ENCODE data around the gene USP15. TPM values are rescaled to one million over a fixed set of nuclear protein-coding genes. Genes with fewer than 3 reads are reported as not detected.

The USP15 gene
- total RNA-seq, 1 donor from 2014 or later: 150 TPM

DNA sequence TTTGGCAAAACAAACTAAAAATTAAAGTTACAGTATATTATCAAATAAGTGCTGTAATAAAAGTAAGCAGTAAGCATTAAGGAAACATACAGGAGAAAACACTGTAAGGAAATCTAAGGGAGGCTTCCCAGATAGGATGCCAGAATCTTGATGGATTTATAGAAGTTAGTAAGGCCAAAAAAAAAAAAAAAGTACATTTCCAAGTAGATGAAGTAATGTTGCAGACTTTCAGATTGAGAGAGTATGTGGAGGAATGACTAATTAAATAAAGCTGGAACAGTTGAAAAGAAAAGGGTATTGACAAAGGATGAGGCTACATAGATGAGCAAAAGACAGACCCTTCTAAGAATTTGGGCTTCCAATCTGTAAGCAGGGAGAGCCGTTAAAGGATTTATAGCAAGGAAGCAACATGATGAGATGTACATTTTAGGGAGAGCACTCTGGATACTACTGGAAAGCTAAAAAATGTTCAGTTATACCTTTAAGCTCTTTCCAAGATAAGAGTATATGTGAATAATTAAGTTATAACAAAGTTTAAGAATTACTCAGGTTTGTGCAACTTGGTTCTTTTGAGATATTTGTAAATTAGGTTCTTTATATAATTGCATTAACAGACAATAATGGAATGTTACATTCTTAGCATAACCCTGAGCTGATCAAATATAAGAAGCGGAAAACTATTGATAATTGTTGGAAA, 119.0 kb downstream of the USP15 start:
- no peaks in the 10 kb centered on the region for H3K9me3 Mint-ChIP-seq
- H3K27ac Mint-ChIP-seq: no peak overlapping the region
- no peaks in the 10 kb centered on the region for H3K27me3 Mint-ChIP-seq
- ChIA-PET POLR2A (interaction anchor here (0.6 kb wide), 1 partner anchor 8 kb away, joined by 3 read pairs; no protein-coding TSS in a partner anchor), CTCF (no interaction called here)
- TF ChIP-seq, protein P1, sequence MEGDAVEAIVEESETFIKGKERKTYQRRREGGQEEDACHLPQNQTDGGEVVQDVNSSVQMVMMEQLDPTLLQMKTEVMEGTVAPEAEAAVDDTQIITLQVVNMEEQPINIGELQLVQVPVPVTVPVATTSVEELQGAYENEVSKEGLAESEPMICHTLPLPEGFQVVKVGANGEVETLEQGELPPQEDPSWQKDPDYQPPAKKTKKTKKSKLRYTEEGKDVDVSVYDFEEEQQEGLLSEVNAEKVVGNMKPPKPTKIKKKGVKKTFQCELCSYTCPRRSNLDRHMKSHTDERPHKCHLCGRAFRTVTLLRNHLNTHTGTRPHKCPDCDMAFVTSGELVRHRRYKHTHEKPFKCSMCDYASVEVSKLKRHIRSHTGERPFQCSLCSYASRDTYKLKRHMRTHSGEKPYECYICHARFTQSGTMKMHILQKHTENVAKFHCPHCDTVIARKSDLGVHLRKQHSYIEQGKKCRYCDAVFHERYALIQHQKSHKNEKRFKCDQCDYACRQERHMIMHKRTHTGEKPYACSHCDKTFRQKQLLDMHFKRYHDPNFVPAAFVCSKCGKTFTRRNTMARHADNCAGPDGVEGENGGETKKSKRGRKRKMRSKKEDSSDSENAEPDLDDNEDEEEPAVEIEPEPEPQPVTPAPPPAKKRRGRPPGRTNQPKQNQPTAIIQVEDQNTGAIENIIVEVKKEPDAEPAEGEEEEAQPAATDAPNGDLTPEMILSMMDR (IDR thresholded peaks at IDR 0.05): no peak
- H3K4me1 Mint-ChIP-seq: peaks cover 3% of the 10 kb centered on the region
- H3K4me3 Mint-ChIP-seq: no peak overlapping the region
- ATAC-seq (ENCODE audit: low read depth) (no peak), DNase-seq (no peak)
- H3K36me3 Mint-ChIP-seq (ENCODE audit: low read depth): peaks cover 42% of the 10 kb centered on the region
- intact Hi-C loops (cut with micrococcal nuclease): no loop called here

DNA sequence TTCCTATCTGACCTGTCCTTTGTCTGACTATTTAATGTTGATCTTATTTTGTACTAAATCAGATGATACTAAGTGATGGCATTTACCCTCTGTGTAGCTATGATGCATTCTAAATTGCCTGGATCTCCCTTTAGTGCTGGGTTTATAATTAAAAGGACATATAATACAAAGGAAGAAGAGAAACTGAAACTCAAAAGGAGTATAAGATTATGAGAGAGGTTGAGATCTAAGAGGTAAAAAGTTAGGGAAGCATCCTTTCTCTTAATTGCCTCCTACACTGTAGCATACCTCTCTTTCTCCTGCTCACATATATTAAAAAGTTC, 119.5 kb downstream of the USP15 start:
- ChIA-PET CTCF (interaction anchor here (0.6 kb wide), 1 partner anchor 284 kb away, joined by 3 read pairs; no protein-coding TSS in a partner anchor), POLR2A (interaction anchor here (0.6 kb wide), 1 partner anchor 7 kb away, joined by 3 read pairs; no protein-coding TSS in a partner anchor)
- TF ChIP-seq, protein P1 (IDR thresholded peaks at IDR 0.05): no peak
- Mint-ChIP-seq H3K27ac (no peak overlapping the region), H3K9me3 (no peaks in the 10 kb centered on the region), H3K36me3 (ENCODE audit: low read depth) (peaks cover 42% of the 10 kb centered on the region), H3K4me3 (no peak overlapping the region), H3K27me3 (no peaks in the 10 kb centered on the region), H3K4me1 (peaks cover 3% of the 10 kb centered on the region)
- ATAC-seq (ENCODE audit: low read depth) (no peak), DNase-seq (no peak)
- intact Hi-C loops (cut with micrococcal nuclease): no loop called here

DNA sequence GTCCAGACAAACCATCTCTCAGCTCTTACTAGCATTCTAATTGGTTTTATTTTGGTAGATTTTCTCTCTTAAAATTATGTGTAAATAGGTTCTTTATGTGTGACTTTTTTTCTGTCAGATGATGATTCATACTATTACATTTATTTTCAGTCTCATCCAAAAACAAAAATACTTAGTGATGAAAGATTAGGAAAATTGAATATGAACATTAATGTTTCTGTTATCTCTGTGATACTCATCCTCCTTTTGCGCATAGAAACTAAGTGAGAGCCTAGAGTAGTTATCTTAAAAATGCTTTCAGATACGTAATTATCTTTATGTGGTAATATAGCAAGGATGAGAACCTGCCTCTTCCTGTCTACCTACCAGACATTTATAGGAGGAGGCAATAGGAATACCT, 122.3 kb downstream of the USP15 start:
- Mint-ChIP-seq H3K27ac (no peak overlapping the region), H3K9me3 (no peaks in the 10 kb centered on the region), H3K4me1 (peaks cover 3% of the 10 kb centered on the region), H3K36me3 (ENCODE audit: low read depth) (peaks cover 43% of the 10 kb centered on the region), H3K4me3 (no peak overlapping the region), H3K27me3 (no peaks in the 10 kb centered on the region)
- ChIA-PET CTCF (no interaction called here), POLR2A (no interaction called here)
- no peak for ATAC-seq (ENCODE audit: low read depth)
- TF ChIP-seq, protein P1 (IDR thresholded peaks at IDR 0.05): no peak
- DNase-seq: no peak
- intact Hi-C loops (cut with micrococcal nuclease): no loop called here

DNA sequence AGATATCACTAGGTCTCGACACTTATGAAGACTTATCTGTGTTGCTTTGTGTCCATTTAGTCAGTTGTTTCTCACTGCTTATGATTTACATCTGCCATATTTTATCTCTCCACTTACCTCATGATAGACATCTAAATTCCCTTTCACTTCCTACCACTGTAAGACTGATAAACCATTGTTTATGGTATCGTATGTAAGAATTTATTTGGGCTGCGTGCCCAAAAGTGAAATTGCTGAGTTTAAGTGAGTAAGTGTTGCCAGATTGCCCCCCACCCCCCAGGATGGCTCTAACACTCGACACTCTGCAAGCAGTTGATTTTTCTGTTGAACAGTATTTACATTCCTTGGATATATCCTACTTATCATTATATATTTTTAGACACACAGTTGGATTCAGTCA, 136.5 kb downstream of the USP15 start:
- intact Hi-C loops (cut with micrococcal nuclease): no loop called here
- no peaks in the 10 kb centered on the region for H3K27me3 Mint-ChIP-seq
- H3K9me3 Mint-ChIP-seq: no peaks in the 10 kb centered on the region
- H3K36me3 Mint-ChIP-seq (ENCODE audit: low read depth): peaks cover 73% of the 10 kb centered on the region
- ATAC-seq (ENCODE audit: low read depth): no peak
- CTCF ChIA-PET: no interaction called here
- TF ChIP-seq, protein P1 (IDR thresholded peaks at IDR 0.05): no peak
- H3K27ac Mint-ChIP-seq: no peak overlapping the region
- no peak overlapping the region for H3K4me3 Mint-ChIP-seq
- DNase-seq: no peak
- POLR2A ChIA-PET: no interaction called here
- H3K4me1 Mint-ChIP-seq: peaks cover 21% of the 10 kb centered on the region

DNA sequence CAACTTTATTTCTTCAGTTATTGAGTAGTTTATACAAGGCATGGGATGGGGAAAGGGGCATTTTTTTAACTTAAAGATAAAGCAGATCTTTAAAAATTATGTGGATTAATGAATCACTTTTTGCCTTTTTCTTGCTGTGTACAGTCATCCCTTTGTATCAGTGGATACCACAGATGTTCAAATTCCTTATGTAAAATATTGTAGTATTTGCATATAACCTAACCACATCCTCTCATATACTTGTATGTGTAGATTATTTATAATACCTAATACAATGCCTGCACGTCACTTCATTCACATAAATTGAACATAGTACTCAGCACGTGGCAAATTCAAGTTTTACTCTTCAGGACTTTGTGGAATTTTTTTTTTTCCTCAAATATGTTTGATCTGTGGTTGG, 139.9 kb downstream of the USP15 start:
- ChIA-PET POLR2A (no interaction called here), CTCF (no interaction called here)
- TF ChIP-seq, protein P1 (IDR thresholded peaks at IDR 0.05): no peak
- H3K36me3 Mint-ChIP-seq (ENCODE audit: low read depth): peaks cover 77% of the 10 kb centered on the region
- no peak for ATAC-seq (ENCODE audit: low read depth)
- intact Hi-C loops (cut with micrococcal nuclease): loop anchor here (5.0 kb wide), 1 partner anchor 138 kb away; the partner anchor contains the start of gene USP15
- no peak for DNase-seq
- no peak overlapping the region for H3K4me3 Mint-ChIP-seq
- H3K27ac Mint-ChIP-seq: no peak overlapping the region
- no peaks in the 10 kb centered on the region for H3K27me3 Mint-ChIP-seq
- H3K4me1 Mint-ChIP-seq: peaks cover 21% of the 10 kb centered on the region
- H3K9me3 Mint-ChIP-seq: no peaks in the 10 kb centered on the region

All from activated B cell treated with CpG ODN at 0.5 μM for 24 hours (primary cell).